Stimulated activated CD8-positive, alpha-beta memory T cell treated with anti-CD3 and anti-CD28 coated beads, Interleukin-7, amount 100 ng/mL, for 4 hours (primary cell): ENCODE results near the gene TLE1.
"Not testable (repeated sequence)": the region's sequence is repeated elsewhere in the genome, so short reads cannot be mapped to it uniquely, and the experiment has no call there.

ENCODE experiments used
- DNase-seq, 2 donors: peaks; one replicate each; pipeline ENCODE4 v3.0.0-alpha.2; 2020; ENCODE audit warnings: low read depth in 2 of 2

Gene TLE1

GRCh38 chr9:81689343-81690175, at the start of gene TLE1:
Gene TLE1 (minus strand): TSS chr9:81689547. CDS start chr9:81688240, 1,307 bp downstream.
- peak; percentile 60 to 80 for DNase-seq

GRCh38 chr9:81737871-81738507, 48.6 kb upstream of the TLE1 start:
- no peak for DNase-seq

GRCh38 chr9:81730498-81730897, 41.2 kb upstream of the TLE1 start:
- DNase-seq, result not testable (repeated sequence)

DNA sequence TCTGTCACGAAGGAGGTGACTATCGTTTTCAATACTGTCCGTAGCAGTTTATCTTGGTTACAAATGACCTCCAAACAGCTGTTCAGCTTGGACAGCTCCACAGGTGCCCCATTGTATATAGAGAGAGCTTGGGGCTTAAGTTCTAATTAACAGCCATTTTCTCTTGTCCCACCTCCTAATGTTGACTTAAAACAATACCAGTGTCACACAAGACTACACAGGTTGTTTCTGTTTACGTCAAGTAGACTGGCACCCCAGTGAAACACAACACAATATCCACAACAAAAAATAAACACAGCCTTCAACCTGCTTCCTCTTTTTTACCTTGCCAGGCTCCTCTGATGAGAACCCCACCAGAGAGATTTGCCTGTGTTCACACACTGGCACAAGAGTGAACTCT, 39.8 kb upstream of the TLE1 start:
- no peak for DNase-seq

DNA sequence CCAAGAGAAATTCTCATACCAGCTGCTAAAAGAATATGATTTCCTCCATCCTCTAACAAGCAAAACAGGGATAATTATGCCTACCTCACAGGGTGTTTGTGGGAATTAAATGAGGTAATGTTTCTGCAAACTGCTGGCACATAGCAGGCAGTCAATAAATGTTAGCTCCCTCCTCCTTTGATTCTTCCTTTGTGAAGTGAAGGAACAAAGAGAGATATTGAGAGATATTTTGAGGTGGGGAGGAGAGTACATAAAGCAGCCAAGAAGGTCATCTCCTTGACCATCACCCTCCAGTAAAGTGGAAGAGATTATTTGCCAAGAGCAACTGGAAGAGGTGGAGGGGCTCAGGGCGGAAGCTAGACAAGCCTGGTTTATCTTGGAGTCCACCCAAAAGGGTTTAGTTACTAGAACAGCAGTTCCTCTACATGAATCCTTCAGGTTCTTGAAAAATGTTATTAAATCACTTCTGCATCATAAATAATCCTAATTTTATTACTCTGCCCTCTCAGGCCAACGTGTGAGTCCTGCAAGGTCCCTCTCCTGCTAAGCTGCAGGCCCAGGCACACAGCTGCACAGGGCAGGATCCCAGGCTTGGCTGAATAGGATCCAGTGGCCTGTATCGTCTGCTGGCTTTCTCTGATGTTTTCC, 35.0 kb upstream of the TLE1 start:
- DNase-seq, result no peak

- no peak for DNase-seq
Measured at GRCh38 chr9:81722277-81722676, 32.9 kb upstream of the TLE1 start.

- DNase-seq, result no peak
Measured at GRCh38 chr9:81720450-81721086, 31.2 kb upstream of the TLE1 start.

DNA sequence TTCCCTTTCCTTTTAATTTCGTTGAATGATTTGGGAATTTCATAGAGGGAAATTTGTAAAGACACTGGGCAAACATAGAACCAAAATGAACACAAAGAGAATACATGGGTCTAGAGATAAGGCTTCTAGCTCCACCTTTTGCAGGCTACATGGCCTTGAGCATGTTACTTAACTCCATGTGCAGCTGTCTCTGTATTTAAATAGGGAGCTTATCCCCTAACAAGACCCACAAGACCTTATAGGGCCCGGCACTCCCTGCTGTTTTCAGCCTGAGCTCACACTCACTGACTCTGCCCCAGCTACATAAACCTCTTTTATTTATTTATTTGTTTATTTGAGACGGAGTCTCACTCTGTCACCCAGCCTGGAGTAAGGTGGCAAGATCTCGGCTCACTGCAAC, 30.6 kb upstream of the TLE1 start:
- DNase-seq, result no peak

GRCh38 chr9:81718244-81718643, 28.9 kb upstream of the TLE1 start:
- no peak for DNase-seq

- no peak for DNase-seq
Measured at GRCh38 chr9:81717747-81718077, 28.4 kb upstream of the TLE1 start.

DNA sequence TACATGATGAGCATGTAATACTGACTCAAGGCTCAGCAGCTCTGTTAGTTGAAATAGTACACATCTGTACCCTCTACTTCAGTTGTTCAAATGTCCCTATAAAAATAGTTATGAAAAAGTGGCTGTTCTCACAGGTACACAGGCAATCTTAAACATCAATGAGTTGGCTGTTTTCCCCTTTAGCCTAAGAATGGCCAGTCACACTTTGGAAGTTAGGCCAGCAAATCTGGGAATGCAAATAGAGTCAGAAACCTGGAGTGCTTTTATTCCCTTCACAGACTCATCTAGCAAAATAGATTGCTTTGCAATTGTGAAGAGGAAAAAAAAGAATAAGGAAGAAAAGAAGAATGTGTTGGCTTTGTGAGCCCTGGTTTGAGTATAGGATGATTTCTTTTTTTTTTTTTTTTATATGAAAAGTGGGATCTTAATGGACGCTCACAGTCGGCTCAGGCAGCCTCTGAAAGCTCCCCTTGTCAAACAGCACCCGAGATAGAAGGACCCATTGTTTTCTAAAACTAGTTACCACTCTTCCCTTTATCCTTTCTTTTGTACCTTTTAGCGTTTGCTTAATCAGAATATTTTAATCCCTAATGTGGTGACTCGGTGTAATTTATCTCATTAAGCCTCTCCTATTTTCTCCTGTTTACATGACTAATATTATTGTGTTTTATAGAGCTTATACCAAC, 27.9 kb upstream of the TLE1 start:
- no peak for DNase-seq

- DNase-seq, result no peak
Measured at GRCh38 chr9:81716409-81716808, 27.1 kb upstream of the TLE1 start.

DNA sequence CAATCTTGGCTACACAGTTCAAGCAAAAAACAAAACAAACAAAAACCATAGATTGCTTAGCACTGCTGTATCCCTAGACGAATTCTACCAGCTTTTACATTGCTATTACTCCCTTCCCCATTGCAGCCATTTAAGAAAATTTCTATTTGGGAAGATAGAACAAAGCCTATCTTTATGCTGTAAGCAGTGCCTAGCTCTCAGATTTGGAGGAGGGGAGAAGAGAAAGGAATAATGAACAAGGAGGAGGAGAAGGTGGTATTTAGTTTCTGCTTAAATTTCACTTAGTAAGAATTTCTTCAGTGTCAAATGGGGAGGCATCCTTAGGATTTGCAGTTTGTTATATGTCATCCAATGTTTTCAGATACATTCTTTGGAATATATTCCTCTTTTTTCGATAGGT, 16.2 kb upstream of the TLE1 start:
- no peak for DNase-seq

DNA sequence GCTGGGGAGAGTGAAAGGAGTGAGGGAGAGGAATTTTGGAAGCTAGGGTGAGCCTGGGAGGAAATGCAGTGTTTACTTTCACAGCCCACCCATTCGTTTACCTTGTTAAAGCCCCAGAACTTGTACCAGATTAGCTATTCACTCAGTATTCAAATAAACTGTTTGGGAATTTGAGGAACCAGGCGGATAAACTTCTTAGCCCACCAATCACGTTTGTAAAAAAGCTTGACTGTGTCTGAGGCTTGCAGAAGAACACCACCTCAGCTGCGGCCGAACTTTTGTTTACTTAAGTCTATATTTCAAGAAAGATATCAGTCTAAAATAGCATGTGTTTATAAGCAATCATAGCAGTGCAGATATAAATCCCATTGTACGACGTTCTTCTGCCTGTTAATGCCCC, 5.2 kb upstream of the TLE1 start:
- no peak for DNase-seq

DNA sequence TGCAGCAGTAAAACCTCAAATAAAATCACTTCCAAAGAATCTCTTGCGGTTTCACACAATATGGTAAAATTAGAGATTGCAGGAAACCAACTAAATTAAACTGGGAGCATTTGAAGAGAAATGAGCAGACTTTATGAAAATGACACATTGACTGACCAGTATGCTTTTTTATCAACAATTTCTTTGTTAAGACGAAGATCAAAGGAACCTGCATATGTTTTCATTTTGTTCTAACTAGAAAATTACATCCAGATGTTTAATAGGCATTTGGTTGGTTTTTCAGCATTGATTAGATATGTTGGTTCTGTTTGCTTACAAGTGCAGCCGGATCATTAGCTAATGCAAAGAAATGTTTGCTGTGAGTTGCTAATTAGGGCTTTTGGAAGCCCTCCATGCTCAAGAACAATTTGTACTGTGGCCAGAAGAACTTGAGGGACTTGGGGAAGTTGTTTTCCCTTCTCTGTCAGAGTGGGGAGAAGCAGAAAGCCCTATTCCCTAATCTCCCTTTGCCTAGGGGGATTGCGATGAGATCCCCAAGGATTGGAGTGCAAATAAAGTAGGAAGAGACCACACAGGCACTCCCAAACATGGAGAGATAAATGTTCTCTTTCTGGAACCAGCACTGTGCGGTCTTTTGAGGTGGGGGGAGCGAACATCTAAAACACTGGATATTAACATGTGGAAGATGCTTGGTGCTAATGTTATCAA, 4.5 kb upstream of the TLE1 start:
- DNase-seq, result no peak

GRCh38 chr9:81690251-81690851, 1.0 kb upstream of the TLE1 start:
- no peak for DNase-seq

- not testable (repeated sequence) for DNase-seq
Measured at GRCh38 chr9:81689093-81689342, 329 bp downstream of the TLE1 start.

GRCh38 chr9:81688262-81689092, 870 bp downstream of the TLE1 start:
- DNase-seq, result peak in 1 of 2 donors; percentile 31

DNA sequence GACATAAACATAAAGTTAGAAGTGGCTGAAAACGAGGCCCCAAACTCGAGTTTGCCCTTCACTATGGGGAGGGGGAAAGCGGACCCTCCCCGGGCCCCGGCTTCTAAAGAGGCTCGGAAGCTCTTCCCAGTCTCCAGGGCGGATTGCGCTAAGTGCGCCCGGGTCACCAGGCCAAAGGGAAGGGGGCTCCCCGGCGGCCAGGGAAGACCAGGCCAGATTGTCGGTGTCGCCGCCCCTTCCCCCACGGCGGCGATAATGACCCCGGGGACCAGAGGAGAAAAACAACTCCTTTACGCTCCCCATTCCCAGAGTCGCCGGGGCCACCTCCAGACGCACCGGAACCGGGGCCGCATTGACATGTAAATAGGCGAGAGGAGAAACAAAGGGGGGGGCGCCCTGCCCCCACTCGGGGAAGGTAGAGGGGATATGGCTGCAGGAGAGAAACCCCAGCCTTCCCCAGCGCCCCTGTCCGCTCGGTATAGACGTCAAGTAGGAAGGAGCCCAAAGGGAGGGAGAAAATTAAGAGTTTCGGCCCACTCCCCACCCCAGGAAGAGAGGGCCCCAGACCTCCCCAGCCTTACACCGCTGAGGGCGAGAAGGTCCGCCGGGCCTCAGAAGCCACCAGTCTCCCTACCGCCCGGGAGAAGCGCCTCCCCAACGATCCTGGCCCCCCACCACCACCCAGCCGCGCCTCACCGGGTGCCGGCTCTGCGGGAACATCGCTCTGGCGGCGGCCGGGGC, 1.7 kb downstream of the TLE1 start:
- no peak for DNase-seq
